HL-60 (cell line): Measurements from ENCODE around the gene TMEM151A.
"Not testable (repeated sequence)": the region's sequence is repeated elsewhere in the genome, so short reads cannot be mapped to it uniquely, and the experiment has no call there.

ENCODE experiments used
- DNase-seq, 2 experiments: peaks; one replicate each; pipeline ENCODE4 v3.0.0-alpha.2; 2010 to 2020; ENCODE audit warnings: low read depth in 1 of 2, low spot score in 1 of 2
- H3K27ac ChIP-seq: fragments of 250-450 bp; sonication (Bioruptor Pico); replicated peaks from 2 replicates; pipeline ENCODE4 v1.5.1; 2020; ENCODE audit warnings: mild to moderate bottlenecking, moderate library complexity
- H3K27me3 ChIP-seq: fragments of 250-450 bp; sonication (Bioruptor Pico); 2 replicates; pipeline ENCODE4 v1.5.1; 2021; ENCODE audit warnings: mild to moderate bottlenecking, moderate library complexity; ENCODE audit not compliant: insufficient read depth, poor library complexity, severe bottlenecking
- H3K4me3 ChIP-seq: replicated peaks from 2 replicates; pipeline ENCODE4 v1.5.1; 2011; ENCODE audit warnings: mild to moderate bottlenecking, control low read depth, low read length; ENCODE audit not compliant: insufficient read depth
- GABPA ChIP-seq: IDR thresholded peaks from 2 replicates; pipeline ENCODE4 v1.6.1; 2012; ENCODE audit warnings: low read depth
- POLR2AphosphoS5 ChIP-seq: IDR thresholded peaks from 2 replicates; pipeline ENCODE4 v1.6.1; 2012; ENCODE audit warnings: low read depth
- SPI1 ChIP-seq: IDR thresholded peaks from 2 replicates; pipeline ENCODE4 v1.6.1; 2012; ENCODE audit warnings: low read depth, mild to moderate bottlenecking, borderline replicate concordance
- TF ChIP-seq, protein P1 (sequence below): IDR thresholded peaks from 2 replicates; pipeline ENCODE4 v1.6.1; 2012; ENCODE audit warnings: low read depth; ENCODE audit not compliant: insufficient replicate concordance
- TF ChIP-seq, protein P2 (sequence below): IDR thresholded peaks from one replicate; pipeline ENCODE4 v1.5.1; 2011; ENCODE audit warnings: low read length, control low read depth, inconsistent platforms; ENCODE audit not compliant: insufficient read depth

TMEM151A gene

DNA sequence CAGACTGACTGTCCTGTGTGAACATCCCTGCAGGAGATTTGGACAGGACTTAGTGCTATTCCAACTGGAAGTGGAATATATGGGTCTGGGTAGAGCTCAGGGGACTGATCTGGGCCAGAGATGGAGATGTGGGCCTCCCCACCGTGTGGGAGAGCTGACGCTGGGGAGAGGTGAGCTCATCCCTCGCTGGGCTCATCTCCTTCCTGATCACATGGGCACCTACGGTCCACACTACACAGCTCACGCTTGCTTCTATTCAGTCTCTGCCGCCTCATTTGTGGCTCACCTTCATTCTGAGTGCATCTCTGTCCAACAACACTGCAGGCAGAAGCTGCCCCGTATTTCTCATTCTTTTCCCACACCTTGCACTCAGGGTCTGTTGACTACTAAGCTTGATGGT lies 39.9 kb upstream of the TMEM151A start:
- H3K27ac ChIP-seq: no peak overlapping the region
- no peak overlapping the region for H3K4me3 ChIP-seq
- peaks cover 1% of the 10 kb centered on the region for H3K27me3 ChIP-seq
- TF ChIP-seq, protein P1, sequence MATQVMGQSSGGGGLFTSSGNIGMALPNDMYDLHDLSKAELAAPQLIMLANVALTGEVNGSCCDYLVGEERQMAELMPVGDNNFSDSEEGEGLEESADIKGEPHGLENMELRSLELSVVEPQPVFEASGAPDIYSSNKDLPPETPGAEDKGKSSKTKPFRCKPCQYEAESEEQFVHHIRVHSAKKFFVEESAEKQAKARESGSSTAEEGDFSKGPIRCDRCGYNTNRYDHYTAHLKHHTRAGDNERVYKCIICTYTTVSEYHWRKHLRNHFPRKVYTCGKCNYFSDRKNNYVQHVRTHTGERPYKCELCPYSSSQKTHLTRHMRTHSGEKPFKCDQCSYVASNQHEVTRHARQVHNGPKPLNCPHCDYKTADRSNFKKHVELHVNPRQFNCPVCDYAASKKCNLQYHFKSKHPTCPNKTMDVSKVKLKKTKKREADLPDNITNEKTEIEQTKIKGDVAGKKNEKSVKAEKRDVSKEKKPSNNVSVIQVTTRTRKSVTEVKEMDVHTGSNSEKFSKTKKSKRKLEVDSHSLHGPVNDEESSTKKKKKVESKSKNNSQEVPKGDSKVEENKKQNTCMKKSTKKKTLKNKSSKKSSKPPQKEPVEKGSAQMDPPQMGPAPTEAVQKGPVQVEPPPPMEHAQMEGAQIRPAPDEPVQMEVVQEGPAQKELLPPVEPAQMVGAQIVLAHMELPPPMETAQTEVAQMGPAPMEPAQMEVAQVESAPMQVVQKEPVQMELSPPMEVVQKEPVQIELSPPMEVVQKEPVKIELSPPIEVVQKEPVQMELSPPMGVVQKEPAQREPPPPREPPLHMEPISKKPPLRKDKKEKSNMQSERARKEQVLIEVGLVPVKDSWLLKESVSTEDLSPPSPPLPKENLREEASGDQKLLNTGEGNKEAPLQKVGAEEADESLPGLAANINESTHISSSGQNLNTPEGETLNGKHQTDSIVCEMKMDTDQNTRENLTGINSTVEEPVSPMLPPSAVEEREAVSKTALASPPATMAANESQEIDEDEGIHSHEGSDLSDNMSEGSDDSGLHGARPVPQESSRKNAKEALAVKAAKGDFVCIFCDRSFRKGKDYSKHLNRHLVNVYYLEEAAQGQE: no peak
- no peak for TF ChIP-seq GABPA
- no peak for TF ChIP-seq POLR2AphosphoS5
- no peak for TF ChIP-seq SPI1
- TF ChIP-seq, protein P2, sequence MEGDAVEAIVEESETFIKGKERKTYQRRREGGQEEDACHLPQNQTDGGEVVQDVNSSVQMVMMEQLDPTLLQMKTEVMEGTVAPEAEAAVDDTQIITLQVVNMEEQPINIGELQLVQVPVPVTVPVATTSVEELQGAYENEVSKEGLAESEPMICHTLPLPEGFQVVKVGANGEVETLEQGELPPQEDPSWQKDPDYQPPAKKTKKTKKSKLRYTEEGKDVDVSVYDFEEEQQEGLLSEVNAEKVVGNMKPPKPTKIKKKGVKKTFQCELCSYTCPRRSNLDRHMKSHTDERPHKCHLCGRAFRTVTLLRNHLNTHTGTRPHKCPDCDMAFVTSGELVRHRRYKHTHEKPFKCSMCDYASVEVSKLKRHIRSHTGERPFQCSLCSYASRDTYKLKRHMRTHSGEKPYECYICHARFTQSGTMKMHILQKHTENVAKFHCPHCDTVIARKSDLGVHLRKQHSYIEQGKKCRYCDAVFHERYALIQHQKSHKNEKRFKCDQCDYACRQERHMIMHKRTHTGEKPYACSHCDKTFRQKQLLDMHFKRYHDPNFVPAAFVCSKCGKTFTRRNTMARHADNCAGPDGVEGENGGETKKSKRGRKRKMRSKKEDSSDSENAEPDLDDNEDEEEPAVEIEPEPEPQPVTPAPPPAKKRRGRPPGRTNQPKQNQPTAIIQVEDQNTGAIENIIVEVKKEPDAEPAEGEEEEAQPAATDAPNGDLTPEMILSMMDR: no peak
- no peak for DNase-seq

DNA sequence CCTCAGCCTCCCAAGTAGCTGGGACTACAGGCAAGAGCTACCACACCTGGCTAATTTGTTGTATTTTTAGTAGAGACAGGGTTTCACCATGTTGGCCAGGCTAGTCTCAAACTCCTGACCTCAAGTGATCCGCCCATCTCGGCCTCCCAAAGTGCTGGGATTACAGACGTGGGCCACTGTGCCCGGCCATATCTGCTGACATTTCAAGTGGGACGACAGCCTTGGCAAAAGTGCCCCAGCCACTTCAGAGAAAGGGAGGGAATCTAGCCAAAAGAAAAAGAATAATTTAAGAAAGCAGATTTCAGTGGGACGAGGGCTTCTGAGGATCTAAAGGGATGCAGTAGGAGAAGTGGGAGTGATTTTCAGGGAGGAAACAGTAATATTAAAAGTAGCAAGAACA lies 38.6 kb upstream of the TMEM151A start:
- H3K27me3 ChIP-seq, DNase-seq, H3K27ac ChIP-seq, H3K4me3 ChIP-seq: not testable (repeated sequence)

DNA sequence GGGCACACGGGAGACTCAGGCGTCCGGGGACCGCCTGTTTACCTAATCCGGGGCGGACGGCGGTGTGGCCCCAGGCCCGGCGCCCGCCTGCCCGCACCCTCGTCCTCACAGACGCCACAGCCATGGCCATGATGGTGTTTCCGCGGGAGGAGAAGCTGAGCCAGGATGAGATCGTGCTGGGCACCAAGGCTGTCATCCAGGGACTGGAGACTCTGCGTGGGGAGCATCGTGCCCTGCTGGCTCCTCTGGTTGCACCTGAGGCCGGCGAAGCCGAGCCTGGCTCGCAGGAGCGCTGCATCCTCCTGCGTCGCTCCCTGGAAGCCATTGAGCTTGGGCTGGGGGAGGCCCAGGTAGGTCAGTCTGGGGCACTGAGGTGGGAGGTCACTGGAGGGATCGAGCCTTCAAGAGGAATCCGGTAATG lies 33.2 kb upstream of the TMEM151A start:
- Histone ChIP-seq H3K27ac (no peak overlapping the region), H3K4me3 (peak overlapping the region; percentile 93), H3K27me3 (peaks cover 6% of the 10 kb centered on the region)
- TF ChIP-seq SPI1 (no peak), GABPA (no peak), POLR2AphosphoS5 (no peak)
- TF ChIP-seq, protein P1: no peak
- TF ChIP-seq, protein P2: no peak
- no peak for DNase-seq

DNA sequence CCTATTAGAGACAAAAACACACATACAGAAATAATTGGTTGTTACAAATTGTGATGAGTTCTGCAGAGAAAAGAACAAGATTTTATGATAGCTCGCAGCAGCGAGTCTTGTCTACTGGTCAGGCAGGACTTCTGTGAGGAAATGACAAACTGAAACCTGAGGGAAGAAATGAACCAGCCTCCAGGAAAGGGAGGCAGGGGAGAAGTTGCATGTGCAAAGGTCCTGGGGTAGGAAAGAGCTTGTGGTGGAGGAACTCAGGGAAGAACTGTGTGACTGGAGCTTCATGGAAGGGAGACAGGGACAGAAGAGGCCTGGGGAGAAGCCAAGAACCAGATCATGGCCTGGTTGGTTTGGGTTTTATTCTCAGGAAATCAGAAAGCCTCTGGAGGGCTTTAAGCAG lies 32.5 kb upstream of the TMEM151A start:
- no peak overlapping the region for H3K4me3 ChIP-seq

More for the DNA sequence above, 32.5 kb upstream of the TMEM151A start:
- Histone ChIP-seq H3K27ac (no peak overlapping the region), H3K27me3 (peaks cover 6% of the 10 kb centered on the region)
- TF ChIP-seq, protein P2: no peak
- TF ChIP-seq, protein P1: no peak
- TF ChIP-seq GABPA (no peak), POLR2AphosphoS5 (no peak), SPI1 (no peak)
- DNase-seq: no peak
